Lung (tissue), 12 donors: ENCODE results near the gene PRDM16. TPM values are rescaled to one million over a fixed set of nuclear protein-coding genes. Genes with fewer than 3 reads are reported as not detected.

Experiments used
- ATAC-seq: fragments of 200-7000 bp; cut with Tn5 transposase; one replicate; pipeline ENCODE4 v1.9.1; 2020; ENCODE audit warnings: moderate number of reproducible peaks; ENCODE audit not compliant: insufficient read depth, low FRiP score
- DNase-seq, 3 donors: peaks; one replicate each; pipeline ENCODE4 v3.0.0-alpha.2; 2013 to 2017
- H3K27ac ChIP-seq, 2 donors: one replicate each; pipeline ENCODE4 v1.5.1; 2013; ENCODE audit warnings: mild to moderate bottlenecking in 2 of 2, moderate library complexity in 2 of 2, control low read depth in 1 of 2, inconsistent platforms in 1 of 2, low read depth in 1 of 2, low read length in 1 of 2
- H3K27me3 ChIP-seq, 3 donors: one replicate each; pipeline ENCODE4 v1.5.1; 2013; ENCODE audit warnings: low read length in 2 of 3; ENCODE audit not compliant: control insufficient read depth in 3 of 3, insufficient read depth in 3 of 3
- H3K36me3 ChIP-seq, 4 donors: one replicate each; pipeline ENCODE4 v1.5.1; 2013; ENCODE audit warnings: low read length in 4 of 4, mild to moderate bottlenecking in 1 of 4, moderate library complexity in 1 of 4; ENCODE audit not compliant: control insufficient read depth in 4 of 4, insufficient read depth in 4 of 4
- H3K4me1 ChIP-seq, 5 donors: one replicate each; pipeline ENCODE4 v1.5.1; 2013; ENCODE audit warnings: low read length in 5 of 5, mild to moderate bottlenecking in 2 of 5, moderate library complexity in 1 of 5; ENCODE audit not compliant: control insufficient read depth in 5 of 5, insufficient read depth in 5 of 5
- H3K4me3 ChIP-seq: one replicate; pipeline ENCODE4 v1.5.1; 2013; ENCODE audit warnings: mild to moderate bottlenecking, control low read depth, moderate library complexity
- H3K9ac ChIP-seq, 2 donors: one replicate each; pipeline ENCODE4 v1.5.1; 2013; ENCODE audit warnings: low read length in 2 of 2, control low read depth in 1 of 2; ENCODE audit not compliant: insufficient read depth in 1 of 2
- H3K9me3 ChIP-seq, 4 donors: one replicate each; pipeline ENCODE4 v1.5.1; 2013; ENCODE audit warnings: low read length in 3 of 4, mild to moderate bottlenecking in 1 of 4, moderate library complexity in 1 of 4; ENCODE audit not compliant: control insufficient read depth in 4 of 4, insufficient read depth in 3 of 4
- CTCF ChIP-seq: IDR thresholded peaks from 2 replicates; pipeline ENCODE4 v1.5.1; 2012; ENCODE audit warnings: mild to moderate bottlenecking; ENCODE audit errors: control extremely low read depth, extremely low read depth
- WGBS, 2 donors: extraction: QIAGEN DNeasy Blood & Tissue Kit; methylation state at CpG; one replicate each; pipeline ENCODE4 v1.1.7; 2013; 5-methylcytosine and 5-hydroxymethylcytosine counted together
- polyA plus RNA-seq, 2 donors: library from polyadenylated mRNA; stranded (reverse); fragments of 200-250 nt; gene quantifications; one replicate each; pipeline ENCODE4 v1.2.1, GENCODE V29; 2013
- total RNA-seq, 2 donors: library from RNA; depleted of rRNA in 1 of 2; stranded (reverse); fragments of >200 nt in 1 of 2; gene quantifications; one replicate each; pipeline ENCODE4 v1.2.1, GENCODE V29; 2014 to 2021
- donor health status: control.
- donor health status: control.
- donor health status: Bipolar disorder and iron deficiency.
- donor health status: healthy.
- donor health status: DM: yes; HTN: yes; CAD: no.

PRDM16 gene
- total and polyA plus RNA-seq, 4 donors = 2.4 to 36.5 (median 13.1) TPM

GRCh38 chr1:3443807-3444206, 374.8 kb downstream of the PRDM16 start:
- H3K27ac ChIP-seq = no peak overlapping the region
- peaks cover 3 to 7% (median 7%) of the 10 kb centered on the region in 3 donors for H3K27me3 ChIP-seq
- peaks cover 0 to 13% (median 0%) of the 10 kb centered on the region in 5 donors for H3K4me1 ChIP-seq
- no peaks in the 10 kb centered on the region for H3K36me3 ChIP-seq
- DNase-seq = no peak
- TF ChIP-seq CTCF = no peak
- H3K9ac ChIP-seq = no peak overlapping the region
- no peak overlapping the region for H3K4me3 ChIP-seq
- WGBS, 2 donors = 74 to 88% methylated on average over 7 of the region's 7 CpGs
- H3K9me3 ChIP-seq = peaks cover 0 to 3% (median 0%) of the 10 kb centered on the region in 4 donors
- no peak for ATAC-seq

GRCh38 chr1:3444298-3444697, 375.3 kb downstream of the PRDM16 start:
- DNase-seq (no peak), ATAC-seq (no peak)
- peaks cover 3 to 7% (median 7%) of the 10 kb centered on the region in 3 donors for H3K27me3 ChIP-seq
- no peak overlapping the region for H3K4me3 ChIP-seq
- no peaks in the 10 kb centered on the region for H3K36me3 ChIP-seq
- H3K4me1 ChIP-seq = peaks cover 0 to 13% (median 0%) of the 10 kb centered on the region in 5 donors
- H3K27ac ChIP-seq = no peak overlapping the region
- H3K9me3 ChIP-seq = peaks cover 0 to 3% (median 0%) of the 10 kb centered on the region in 4 donors
- TF ChIP-seq CTCF = no peak
- H3K9ac ChIP-seq = no peak overlapping the region
- 92 to 95% methylated on average over 18 of the region's 18 CpGs for WGBS, 2 donors

- Histone ChIP-seq H3K9ac (no peak overlapping the region), H3K36me3 (no peaks in the 10 kb centered on the region), H3K4me3 (no peak overlapping the region), H3K4me1 (peaks cover 0 to 13% (median 0%) of the 10 kb centered on the region in 5 donors), H3K27me3 (peaks cover 3 to 7% (median 7%) of the 10 kb centered on the region in 3 donors), H3K27ac (no peak overlapping the region), H3K9me3 (peaks cover 0 to 3% (median 0%) of the 10 kb centered on the region in 4 donors)
- DNase-seq = no peak
- no peak for TF ChIP-seq CTCF
- no peak for ATAC-seq
- WGBS, 2 donors = 69 to 77% methylated on average over 10 of the region's 10 CpGs
Measured at GRCh38 chr1:3444736-3445135, 375.7 kb downstream of the PRDM16 start.
